SK-N-SH treated with all-trans-retinoic acid at 6 μM for 48 hours (cell line): ENCODE data around the gene IL17RA.

Source experiments
- ATAC-seq: fragments of 200-7000 bp; cut with Tn5 transposase; 3 replicates; pipeline ENCODE4 v1.9.1; 2020; ENCODE audit warnings: mild to moderate bottlenecking, moderate library complexity
- ARNTL ChIP-seq: fragments of 450-650 bp; formaldehyde crosslinking; IDR thresholded peaks from 2 replicates; pipeline ENCODE4 v1.5.0; 2020; ENCODE audit warnings: low read depth, mild to moderate bottlenecking, moderate library complexity, borderline replicate concordance
- BACH2 ChIP-seq: fragments of 250-450 bp; sonication (Bioruptor Pico); IDR thresholded peaks from 2 replicates; pipeline ENCODE4 v1.9.0; 2021; ENCODE audit warnings: mild to moderate bottlenecking, borderline replicate concordance
- CREB5 ChIP-seq: fragments of 250-450 bp; sonication (Bioruptor Pico); IDR thresholded peaks from 2 replicates; pipeline ENCODE4 v1.5.1; 2020; ENCODE audit warnings: low read depth, mild to moderate bottlenecking, moderate library complexity
- CSDC2 ChIP-seq: fragments of 250-450 bp; sonication (Bioruptor Pico); IDR thresholded peaks from 2 replicates; pipeline ENCODE4 v1.5.0; 2020; ENCODE audit warnings: mild to moderate bottlenecking, moderate library complexity
- CSRNP3 ChIP-seq: fragments of 250-450 bp; sonication (Bioruptor Pico); IDR thresholded peaks from 2 replicates; pipeline ENCODE4 v1.5.1; 2021; ENCODE audit warnings: mild to moderate bottlenecking, moderate library complexity
- ESRRG ChIP-seq: fragments of 250-450 bp; sonication (Bioruptor Pico); IDR thresholded peaks from 2 replicates; pipeline ENCODE4 v1.6.1; 2021; ENCODE audit warnings: mild to moderate bottlenecking
- GLIS3 ChIP-seq: fragments of 250-450 bp; sonication (Bioruptor Pico); IDR thresholded peaks from 2 replicates; pipeline ENCODE4 v1.5.0; 2020; ENCODE audit warnings: mild to moderate bottlenecking, moderate library complexity
- OSR1 ChIP-seq: fragments of 250-450 bp; sonication (Bioruptor Pico); IDR thresholded peaks from 2 replicates; pipeline ENCODE4 v1.8.0; 2022; ENCODE audit warnings: moderate library complexity, mild to moderate bottlenecking, inconsistent platforms
- PPARA ChIP-seq: fragments of 250-450 bp; sonication (Bioruptor Pico); IDR thresholded peaks from 2 replicates; pipeline ENCODE4 v1.5.0; 2020; ENCODE audit warnings: mild to moderate bottlenecking, borderline replicate concordance
- SNAI2 ChIP-seq: fragments of 250-450 bp; sonication (Bioruptor Pico); IDR thresholded peaks from 2 replicates; pipeline ENCODE4 v1.5.0; 2020; ENCODE audit warnings: mild to moderate bottlenecking, moderate library complexity
- TCF4 ChIP-seq: fragments of 250-450 bp; sonication (Bioruptor Pico); IDR thresholded peaks from 2 replicates; pipeline ENCODE4 v1.8.0; 2021; ENCODE audit warnings: mild to moderate bottlenecking, moderate library complexity, borderline replicate concordance
- TOX ChIP-seq: fragments of 250-450 bp; sonication (Bioruptor Pico); IDR thresholded peaks from 2 replicates; pipeline ENCODE4 v1.8.0; 2021; ENCODE audit warnings: mild to moderate bottlenecking, moderate library complexity, borderline replicate concordance
- ZC3H10 ChIP-seq: fragments of 250-450 bp; sonication (Bioruptor Pico); IDR thresholded peaks from 2 replicates; pipeline ENCODE4 v1.5.1; 2021; ENCODE audit warnings: mild to moderate bottlenecking, moderate library complexity
- ZFP3 ChIP-seq: fragments of 250-450 bp; sonication (Bioruptor Pico); IDR thresholded peaks from 2 replicates; pipeline ENCODE4 v1.5.0; 2020; ENCODE audit warnings: mild to moderate bottlenecking, moderate library complexity
- ZFP30 ChIP-seq: fragments of 450-650 bp; formaldehyde crosslinking; IDR thresholded peaks from 2 replicates; pipeline ENCODE4 v1.5.0; 2022; ENCODE audit warnings: mild to moderate bottlenecking, moderate library complexity
- ZNF70 ChIP-seq: fragments of 450-650 bp; formaldehyde crosslinking; IDR thresholded peaks from 2 replicates; pipeline ENCODE4 v1.5.0; 2020; ENCODE audit warnings: mild to moderate bottlenecking, moderate library complexity
- ZNF8 ChIP-seq: fragments of 450-650 bp; formaldehyde crosslinking; IDR thresholded peaks from 2 replicates; pipeline ENCODE4 v1.5.0; 2020; ENCODE audit warnings: mild to moderate bottlenecking, moderate library complexity
- TF ChIP-seq, protein P1 (sequence below): fragments of 250-450 bp; sonication (Bioruptor Pico); IDR thresholded peaks from 2 replicates; pipeline ENCODE4 v1.8.0; 2020; ENCODE audit warnings: mild to moderate bottlenecking, moderate library complexity, borderline replicate concordance
- TF ChIP-seq, protein P2 (sequence below): fragments of 250-450 bp; sonication (Bioruptor Pico); IDR thresholded peaks from 2 replicates; pipeline ENCODE4 v1.5.0; 2020; ENCODE audit warnings: mild to moderate bottlenecking, moderate library complexity

Gene IL17RA

GRCh38 chr22:17116572-17117330 is 32.0 kb downstream of the IL17RA start:
- TF ChIP-seq ZC3H10 (CRISPR knock-in tag), result no peak
- TF ChIP-seq, protein P1, sequence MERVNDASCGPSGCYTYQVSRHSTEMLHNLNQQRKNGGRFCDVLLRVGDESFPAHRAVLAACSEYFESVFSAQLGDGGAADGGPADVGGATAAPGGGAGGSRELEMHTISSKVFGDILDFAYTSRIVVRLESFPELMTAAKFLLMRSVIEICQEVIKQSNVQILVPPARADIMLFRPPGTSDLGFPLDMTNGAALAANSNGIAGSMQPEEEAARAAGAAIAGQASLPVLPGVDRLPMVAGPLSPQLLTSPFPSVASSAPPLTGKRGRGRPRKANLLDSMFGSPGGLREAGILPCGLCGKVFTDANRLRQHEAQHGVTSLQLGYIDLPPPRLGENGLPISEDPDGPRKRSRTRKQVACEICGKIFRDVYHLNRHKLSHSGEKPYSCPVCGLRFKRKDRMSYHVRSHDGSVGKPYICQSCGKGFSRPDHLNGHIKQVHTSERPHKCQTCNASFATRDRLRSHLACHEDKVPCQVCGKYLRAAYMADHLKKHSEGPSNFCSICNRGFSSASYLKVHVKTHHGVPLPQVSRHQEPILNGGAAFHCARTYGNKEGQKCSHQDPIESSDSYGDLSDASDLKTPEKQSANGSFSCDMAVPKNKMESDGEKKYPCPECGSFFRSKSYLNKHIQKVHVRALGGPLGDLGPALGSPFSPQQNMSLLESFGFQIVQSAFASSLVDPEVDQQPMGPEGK, result no peak
- TF ChIP-seq ARNTL (CRISPR knock-in tag), result no peak
- no peak for TF ChIP-seq ZNF8 (CRISPR knock-in tag)
- TF ChIP-seq ESRRG (CRISPR knock-in tag), result no peak
- ATAC-seq, result no peak

DNA sequence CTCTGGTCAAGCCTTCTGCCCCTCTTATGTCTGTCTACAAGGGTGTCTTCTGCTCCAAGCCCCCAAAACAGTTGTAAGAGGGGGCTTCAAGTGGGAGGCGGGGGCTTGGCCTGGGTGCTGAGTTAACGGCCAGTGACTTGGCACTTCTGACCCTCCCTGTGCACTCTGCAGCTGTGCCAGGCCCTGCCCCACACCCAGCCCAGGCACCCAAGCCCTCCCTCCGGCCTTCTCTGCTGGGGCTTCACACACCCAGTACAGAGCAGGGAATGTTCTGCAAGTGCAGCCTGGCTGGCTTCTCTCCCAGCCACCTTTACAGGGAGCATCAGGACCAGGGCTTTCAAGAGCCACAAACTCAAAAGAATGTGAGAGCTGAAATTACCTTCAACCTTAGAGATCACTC is 32.6 kb downstream of the IL17RA start:
- no peak for TF ChIP-seq OSR1 (CRISPR knock-in tag)
- no peak for TF ChIP-seq ZFP30 (CRISPR knock-in tag)
- no peak for TF ChIP-seq ESRRG (CRISPR knock-in tag)
- TF ChIP-seq CREB5 (CRISPR knock-in tag), result no peak
- TF ChIP-seq TOX, result no peak
- TF ChIP-seq TCF4 (CRISPR knock-in tag), result no peak
- TF ChIP-seq CSRNP3 (CRISPR knock-in tag), result no peak
- no peak for TF ChIP-seq GLIS3 (CRISPR knock-in tag)
- no peak for ATAC-seq

DNA sequence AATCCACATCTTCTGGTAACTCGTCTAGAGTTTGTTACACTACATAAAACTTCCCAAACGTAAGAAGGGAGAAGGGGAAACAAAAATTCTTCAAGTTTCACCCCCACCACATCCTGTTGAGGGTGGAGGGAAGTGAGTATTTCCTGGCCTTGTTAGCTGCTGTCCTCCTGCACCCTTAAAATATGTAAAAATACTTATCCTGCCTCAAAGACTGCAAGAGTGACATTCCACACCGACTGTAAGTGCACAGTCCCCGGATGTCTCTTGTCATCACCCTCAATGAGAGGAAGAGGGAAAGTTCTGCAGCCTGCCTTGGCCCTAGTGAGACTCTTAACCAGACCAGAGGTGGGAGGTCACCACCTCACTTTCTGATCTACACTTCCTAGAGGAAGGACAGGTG is 33.1 kb downstream of the IL17RA start:
- no peak for ATAC-seq

DNA sequence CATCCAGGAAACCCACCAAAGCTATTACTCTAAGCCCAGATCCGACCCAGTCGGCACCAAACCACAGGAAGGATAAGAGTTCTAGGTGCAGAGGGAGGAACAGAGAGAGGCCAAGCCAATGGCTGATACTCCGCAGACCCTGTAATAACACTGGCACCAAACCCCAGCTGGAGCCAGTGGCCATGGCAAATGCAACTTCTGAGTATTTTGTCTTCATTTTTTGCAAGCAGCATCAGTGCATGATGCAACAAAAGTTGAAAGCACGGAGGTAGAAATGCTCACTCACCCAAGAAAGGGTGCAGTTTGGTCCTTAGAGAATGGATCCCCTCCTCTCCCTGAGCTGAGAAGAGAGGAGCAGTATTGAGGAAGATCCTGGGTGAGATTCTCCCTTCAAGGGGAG is 33.5 kb downstream of the IL17RA start:
- ATAC-seq, result no peak
- no peak for TF ChIP-seq CREB5 (CRISPR knock-in tag)
- no peak for TF ChIP-seq ZNF70 (CRISPR knock-in tag)
- TF ChIP-seq ARNTL (CRISPR knock-in tag), result no peak
- TF ChIP-seq ESRRG (CRISPR knock-in tag), result no peak
- no peak for TF ChIP-seq ZFP3
- TF ChIP-seq TCF4 (CRISPR knock-in tag), result no peak
- no peak for TF ChIP-seq ZFP30 (CRISPR knock-in tag)

More for the DNA sequence above, 33.1 kb downstream of the IL17RA start:
- TF ChIP-seq PPARA (no peak), BACH2 (CRISPR knock-in tag) (no peak), CREB5 (CRISPR knock-in tag) (no peak), CSDC2 (CRISPR knock-in tag) (no peak)

DNA sequence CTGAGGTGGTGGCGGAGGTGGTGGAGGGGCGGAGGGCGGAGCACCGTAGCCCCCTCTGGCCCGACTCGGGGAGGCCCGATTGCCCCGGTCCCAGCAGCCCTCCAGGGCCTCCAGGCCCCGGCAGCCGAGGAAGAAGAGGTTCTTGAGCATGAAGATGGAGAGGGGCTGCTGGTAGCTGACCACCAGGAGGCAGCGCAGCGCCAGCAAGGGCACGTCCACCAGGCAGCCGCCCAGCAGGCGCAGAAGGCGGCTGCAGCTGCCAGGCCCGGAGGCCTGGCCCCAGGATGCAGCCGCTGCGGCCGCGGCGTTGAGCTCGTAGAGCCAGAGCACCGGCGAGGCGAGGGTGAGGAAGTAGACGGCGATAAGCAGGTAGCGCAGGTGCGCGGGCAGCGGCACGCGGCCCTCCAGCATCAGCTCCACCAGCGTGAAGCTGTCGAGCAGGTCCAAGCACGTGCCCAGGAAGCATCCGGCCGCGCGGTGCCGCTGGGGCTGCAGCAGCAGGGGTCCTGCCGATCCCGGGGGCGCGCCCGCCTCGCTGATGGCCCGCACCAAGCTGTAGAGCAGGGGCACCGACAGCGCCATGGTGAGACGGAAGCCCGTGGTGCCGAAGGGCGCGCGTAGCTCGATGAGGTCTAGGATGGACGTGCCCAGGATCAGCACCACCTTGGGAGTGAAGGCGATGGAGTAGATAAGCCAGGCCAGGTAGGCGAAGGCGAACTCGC is 34.8 kb downstream of the IL17RA start:
- ATAC-seq, result no peak
- no peak for TF ChIP-seq TCF4 (CRISPR knock-in tag)
- TF ChIP-seq ZFP30 (CRISPR knock-in tag), result no peak
- TF ChIP-seq BACH2 (CRISPR knock-in tag), result no peak
- TF ChIP-seq GLIS3 (CRISPR knock-in tag), result no peak
- TF ChIP-seq, protein P2, sequence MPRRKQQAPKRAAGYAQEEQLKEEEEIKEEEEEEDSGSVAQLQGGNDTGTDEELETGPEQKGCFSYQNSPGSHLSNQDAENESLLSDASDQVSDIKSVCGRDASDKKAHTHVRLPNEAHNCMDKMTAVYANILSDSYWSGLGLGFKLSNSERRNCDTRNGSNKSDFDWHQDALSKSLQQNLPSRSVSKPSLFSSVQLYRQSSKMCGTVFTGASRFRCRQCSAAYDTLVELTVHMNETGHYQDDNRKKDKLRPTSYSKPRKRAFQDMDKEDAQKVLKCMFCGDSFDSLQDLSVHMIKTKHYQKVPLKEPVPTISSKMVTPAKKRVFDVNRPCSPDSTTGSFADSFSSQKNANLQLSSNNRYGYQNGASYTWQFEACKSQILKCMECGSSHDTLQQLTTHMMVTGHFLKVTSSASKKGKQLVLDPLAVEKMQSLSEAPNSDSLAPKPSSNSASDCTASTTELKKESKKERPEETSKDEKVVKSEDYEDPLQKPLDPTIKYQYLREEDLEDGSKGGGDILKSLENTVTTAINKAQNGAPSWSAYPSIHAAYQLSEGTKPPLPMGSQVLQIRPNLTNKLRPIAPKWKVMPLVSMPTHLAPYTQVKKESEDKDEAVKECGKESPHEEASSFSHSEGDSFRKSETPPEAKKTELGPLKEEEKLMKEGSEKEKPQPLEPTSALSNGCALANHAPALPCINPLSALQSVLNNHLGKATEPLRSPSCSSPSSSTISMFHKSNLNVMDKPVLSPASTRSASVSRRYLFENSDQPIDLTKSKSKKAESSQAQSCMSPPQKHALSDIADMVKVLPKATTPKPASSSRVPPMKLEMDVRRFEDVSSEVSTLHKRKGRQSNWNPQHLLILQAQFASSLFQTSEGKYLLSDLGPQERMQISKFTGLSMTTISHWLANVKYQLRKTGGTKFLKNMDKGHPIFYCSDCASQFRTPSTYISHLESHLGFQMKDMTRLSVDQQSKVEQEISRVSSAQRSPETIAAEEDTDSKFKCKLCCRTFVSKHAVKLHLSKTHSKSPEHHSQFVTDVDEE, result no peak
- TF ChIP-seq, protein P1, result no peak
- TF ChIP-seq SNAI2 (CRISPR knock-in tag), result no peak
- TF ChIP-seq, all 23 proteins: peak for 0
